IPS-20b (cell line): Measurements from ENCODE around the gene PLEKHM2.

Experiments used
- H3K27ac ChIP-seq: one replicate; pipeline ENCODE4 v1.5.1; 2013; ENCODE audit warnings: low read length
- H3K27me3 ChIP-seq: 2 replicates; pipeline ENCODE4 v1.6.1; 2013; ENCODE audit warnings: mild to moderate bottlenecking, low read length, inconsistent platforms; ENCODE audit not compliant: insufficient read depth
- H3K36me3 ChIP-seq: 2 replicates; pipeline ENCODE4 v1.6.1; 2013; ENCODE audit warnings: low read depth, mild to moderate bottlenecking, inconsistent platforms, low read length, moderate library complexity; ENCODE audit not compliant: insufficient read depth
- H3K4me1 ChIP-seq: 2 replicates; pipeline ENCODE4 v1.6.1; 2013; ENCODE audit warnings: mild to moderate bottlenecking, control low read depth, inconsistent platforms, low read length, moderate library complexity; ENCODE audit not compliant: insufficient read depth
- H3K4me3 ChIP-seq: 2 replicates; pipeline ENCODE4 v1.5.1; 2013; ENCODE audit warnings: mild to moderate bottlenecking, low read length, inconsistent platforms
- H3K9ac ChIP-seq: 2 replicates; pipeline ENCODE4 v1.6.1; 2013; ENCODE audit warnings: low read depth, mild to moderate bottlenecking, inconsistent platforms, low read length, moderate library complexity
- H3K9me3 ChIP-seq: 2 replicates; pipeline ENCODE4 v1.6.1; 2013; ENCODE audit warnings: mild to moderate bottlenecking, low read depth, low read length, inconsistent platforms; ENCODE audit not compliant: insufficient read depth

PLEKHM2 gene

GRCh38 chr1:15730936-15731335, 46.8 kb downstream of the PLEKHM2 start:
- Histone ChIP-seq H3K9ac (no peak overlapping the region), H3K4me3 (no peak overlapping the region), H3K36me3 (peaks cover 56% of the 10 kb centered on the region), H3K4me1 (no peaks in the 10 kb centered on the region), H3K27ac (no peak overlapping the region), H3K9me3 (no peaks in the 10 kb centered on the region), H3K27me3 (no peaks in the 10 kb centered on the region)

GRCh38 chr1:15731735-15732685, 47.9 kb downstream of the PLEKHM2 start:
- Histone ChIP-seq H3K9me3 (no peaks in the 10 kb centered on the region), H3K4me3 (no peak overlapping the region), H3K36me3 (peaks cover 52% of the 10 kb centered on the region), H3K4me1 (no peaks in the 10 kb centered on the region), H3K9ac (no peak overlapping the region), H3K27ac (no peak overlapping the region), H3K27me3 (no peaks in the 10 kb centered on the region)

GRCh38 chr1:15732686-15733081, 48.6 kb downstream of the PLEKHM2 start:
- no peaks in the 10 kb centered on the region for H3K4me1 ChIP-seq

GRCh38 chr1:15733218-15733725, 49.2 kb downstream of the PLEKHM2 start:
- no peaks in the 10 kb centered on the region for H3K27me3 ChIP-seq
- peaks cover 41% of the 10 kb centered on the region for H3K36me3 ChIP-seq
- no peak overlapping the region for H3K4me3 ChIP-seq

More at GRCh38 chr1:15732686-15733081, 48.6 kb downstream of the PLEKHM2 start:
- H3K9ac ChIP-seq, result no peak overlapping the region
- H3K9me3 ChIP-seq, result no peaks in the 10 kb centered on the region
- H3K27ac ChIP-seq, result no peak overlapping the region
- H3K36me3 ChIP-seq, result peaks cover 46% of the 10 kb centered on the region
- no peaks in the 10 kb centered on the region for H3K27me3 ChIP-seq
- no peak overlapping the region for H3K4me3 ChIP-seq

GRCh38 chr1:15733726-15734226, 49.7 kb downstream of the PLEKHM2 start:
- Histone ChIP-seq H3K27ac (no peak overlapping the region), H3K4me3 (no peak overlapping the region), H3K9ac (no peak overlapping the region), H3K36me3 (peaks cover 38% of the 10 kb centered on the region), H3K9me3 (no peaks in the 10 kb centered on the region), H3K27me3 (no peaks in the 10 kb centered on the region), H3K4me1 (no peaks in the 10 kb centered on the region)

More at GRCh38 chr1:15733218-15733725, 49.2 kb downstream of the PLEKHM2 start:
- H3K9me3 ChIP-seq, result no peaks in the 10 kb centered on the region
- H3K4me1 ChIP-seq, result no peaks in the 10 kb centered on the region
- no peak overlapping the region for H3K27ac ChIP-seq
- H3K9ac ChIP-seq, result no peak overlapping the region

- Histone ChIP-seq H3K27me3 (no peaks in the 10 kb centered on the region), H3K27ac (no peak overlapping the region), H3K9me3 (no peaks in the 10 kb centered on the region), H3K4me1 (no peaks in the 10 kb centered on the region), H3K9ac (no peak overlapping the region), H3K4me3 (no peak overlapping the region), H3K36me3 (peaks cover 38% of the 10 kb centered on the region)
Measured at GRCh38 chr1:15734296-15734695, 50.2 kb downstream of the PLEKHM2 start.

- no peak overlapping the region for H3K27ac ChIP-seq
- H3K9me3 ChIP-seq, result no peaks in the 10 kb centered on the region
- H3K4me1 ChIP-seq, result no peaks in the 10 kb centered on the region
Measured at GRCh38 chr1:15734901-15735300, 50.8 kb downstream of the PLEKHM2 start.

GRCh38 chr1:15735304-15736037, 51.4 kb downstream of the PLEKHM2 start:
- H3K9me3 ChIP-seq, result no peaks in the 10 kb centered on the region
- no peak overlapping the region for H3K27ac ChIP-seq
- no peaks in the 10 kb centered on the region for H3K27me3 ChIP-seq
- H3K4me3 ChIP-seq, result no peak overlapping the region
- H3K9ac ChIP-seq, result no peak overlapping the region
- H3K36me3 ChIP-seq, result peaks cover 37% of the 10 kb centered on the region
- no peaks in the 10 kb centered on the region for H3K4me1 ChIP-seq

More at GRCh38 chr1:15734901-15735300, 50.8 kb downstream of the PLEKHM2 start:
- no peak overlapping the region for H3K9ac ChIP-seq
- H3K27me3 ChIP-seq, result no peaks in the 10 kb centered on the region
- H3K36me3 ChIP-seq, result peaks cover 38% of the 10 kb centered on the region
- no peak overlapping the region for H3K4me3 ChIP-seq

- Histone ChIP-seq H3K36me3 (peaks cover 29% of the 10 kb centered on the region), H3K9me3 (no peaks in the 10 kb centered on the region), H3K4me3 (no peak within 1 kb of the TSS), H3K9ac (no peak within 1 kb of the TSS; the same call in 1 of the 2 replicates), H3K27me3 (no peaks in the 10 kb centered on the region), H3K27ac (no peak within 1 kb of the TSS), H3K4me1 (no peaks in the 10 kb centered on the region)
Measured at GRCh38 chr1:15736038-15736891, 52.1 kb downstream of the PLEKHM2 start, which contains the start of gene SLC25A34. Gene SLC25A34, plus strand, starts transcription at chr1:15736258. Its CDS starts 228 bp downstream, at chr1:15736486.

- no peak overlapping the region for H3K9ac ChIP-seq
- no peaks in the 10 kb centered on the region for H3K4me1 ChIP-seq
- no peak overlapping the region for H3K27ac ChIP-seq
Measured at GRCh38 chr1:15736892-15737261, 52.8 kb downstream of the PLEKHM2 start.

More at GRCh38 chr1:15736892-15737261, 52.8 kb downstream of the PLEKHM2 start:
- H3K27me3 ChIP-seq, result no peaks in the 10 kb centered on the region
- H3K9me3 ChIP-seq, result no peaks in the 10 kb centered on the region
- no peak overlapping the region for H3K4me3 ChIP-seq
- peaks cover 25% of the 10 kb centered on the region for H3K36me3 ChIP-seq
